Ureter (tissue), 1 donor: ENCODE results near the gene PYCR2. TPM values are rescaled to one million over a fixed set of nuclear protein-coding genes. Genes with fewer than 3 reads are reported as not detected.
"Not testable (repeated sequence)": the region's sequence is repeated elsewhere in the genome, so short reads cannot be mapped to it uniquely, and the experiment has no call there.

ENCODE experiments used
- DNase-seq: peaks from one replicate; pipeline ENCODE4 v3.0.0-alpha.2; 2020; ENCODE audit warnings: low spot score
- total RNA-seq: library from RNA; stranded (reverse); gene quantifications from one replicate; pipeline ENCODE4 v1.2.4, GENCODE V29; 2023
- donor health status: DM: yes; HTN: yes; CAD: no.

PYCR2 gene
- total RNA-seq = 106 TPM

- peak; percentile 96 for DNase-seq
Measured at GRCh38 chr1:225923692-225924555, at the start of gene PYCR2. TSS of gene PYCR2 (minus strand) at chr1:225924250. CDS start at chr1:225924110, 140 bp downstream.

DNA sequence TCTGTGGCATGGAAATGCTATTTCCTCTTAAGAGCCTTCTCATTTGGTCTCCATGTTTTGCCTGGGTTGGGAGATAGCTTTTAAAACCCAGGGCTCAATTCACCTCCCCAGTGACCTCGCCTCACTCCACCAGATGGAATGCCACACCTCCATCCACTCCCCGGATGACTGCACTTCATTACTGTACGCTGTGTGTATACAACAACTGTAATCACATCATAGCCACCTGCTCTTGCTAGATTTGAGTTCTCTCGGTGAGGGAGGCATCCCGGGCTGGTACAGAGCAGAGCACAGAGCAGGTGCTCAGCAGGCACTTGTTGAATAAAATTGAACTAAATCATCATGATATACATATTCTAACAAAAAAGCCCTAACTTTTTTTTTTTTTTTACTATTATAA is 49.1 kb upstream of the PYCR2 start:
- DNase-seq = no peak

DNA sequence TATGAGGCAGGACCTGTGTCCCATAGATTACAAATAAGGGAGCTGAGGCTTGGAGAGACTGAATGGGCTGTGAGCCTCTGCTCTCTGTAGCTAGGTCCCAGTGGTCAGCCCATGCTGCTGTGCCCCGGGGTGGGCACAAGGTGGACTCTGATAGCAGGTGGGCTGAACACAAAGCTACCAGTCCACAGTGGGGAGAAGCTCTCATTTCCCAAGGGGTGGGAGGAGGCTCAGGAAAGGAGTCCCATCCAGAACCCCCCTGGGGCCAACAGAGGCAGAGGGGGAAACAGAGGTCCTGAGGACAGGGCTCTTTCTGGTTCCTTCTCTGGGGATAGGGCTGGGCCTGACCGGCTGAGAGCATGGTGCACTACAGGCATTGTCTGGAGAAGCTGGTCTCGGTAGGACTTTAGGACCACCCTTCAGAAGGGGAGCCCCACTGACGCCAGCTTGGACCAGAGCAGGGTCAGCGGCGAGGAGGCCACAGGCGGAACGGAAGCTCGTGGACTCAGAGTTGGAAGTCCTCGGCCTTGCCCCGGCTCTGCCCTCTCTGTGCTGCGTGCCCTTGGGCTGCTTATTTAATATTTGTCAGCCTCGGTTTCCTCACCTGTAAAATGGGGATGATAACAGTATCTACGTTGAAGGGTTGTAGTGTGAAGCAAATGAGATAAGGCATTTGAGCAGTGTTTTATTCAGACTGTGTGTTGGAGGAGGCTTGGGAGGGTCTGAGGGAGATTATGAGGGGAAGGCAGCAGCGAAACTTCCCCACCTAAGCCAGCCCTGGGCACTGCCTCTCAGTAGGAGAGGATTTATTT is 48.5 kb upstream of the PYCR2 start:
- DNase-seq = no peak

DNA sequence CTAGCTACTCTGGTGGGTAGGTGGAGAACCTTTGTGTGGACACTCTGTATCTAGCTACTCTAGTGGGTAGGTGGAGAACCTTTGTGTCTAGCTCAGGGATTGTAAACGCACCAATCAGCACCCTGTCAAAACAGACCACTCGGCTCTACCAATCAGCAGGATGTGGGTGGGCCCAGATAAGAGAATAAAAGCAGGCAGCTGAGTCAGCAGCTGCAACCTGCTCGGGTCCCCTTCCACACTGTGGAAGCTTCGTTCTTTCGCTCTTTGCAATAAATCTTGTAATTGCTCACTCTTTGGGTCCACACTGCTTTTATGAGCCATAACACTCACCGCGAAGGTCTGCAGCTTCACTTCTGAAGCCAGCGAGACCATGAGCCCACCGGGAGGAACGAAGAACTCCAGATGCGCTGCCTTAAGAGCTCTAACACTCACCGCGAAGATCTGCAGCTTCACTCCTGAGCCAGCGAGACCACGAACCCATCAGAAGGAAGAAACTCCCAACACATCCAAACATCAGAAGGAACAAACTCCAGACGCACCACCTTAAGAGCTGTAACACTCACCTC is 46.6 kb upstream of the PYCR2 start:
- DNase-seq = not testable (repeated sequence)

DNA sequence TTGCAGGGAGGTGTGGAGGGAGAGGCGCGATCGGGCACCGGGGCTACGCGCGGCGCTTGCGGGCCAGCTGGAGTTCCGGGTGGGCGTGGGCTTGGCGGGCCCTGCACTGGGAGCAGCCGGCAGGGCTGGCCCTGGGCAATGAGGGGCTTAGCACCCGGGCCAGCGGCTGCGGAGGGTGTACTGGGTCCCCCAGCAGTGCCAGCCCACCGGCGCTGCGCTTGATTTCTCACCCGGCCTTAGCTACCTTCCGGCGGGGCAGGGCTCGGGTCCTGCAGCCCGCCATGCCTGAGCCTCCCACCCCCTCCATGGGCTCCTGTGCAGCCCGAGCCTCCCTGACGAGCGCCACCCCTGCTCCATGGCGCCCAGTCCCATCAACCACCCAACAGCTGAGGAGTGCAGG is 45.7 kb upstream of the PYCR2 start:
- not testable (repeated sequence) for DNase-seq

DNA sequence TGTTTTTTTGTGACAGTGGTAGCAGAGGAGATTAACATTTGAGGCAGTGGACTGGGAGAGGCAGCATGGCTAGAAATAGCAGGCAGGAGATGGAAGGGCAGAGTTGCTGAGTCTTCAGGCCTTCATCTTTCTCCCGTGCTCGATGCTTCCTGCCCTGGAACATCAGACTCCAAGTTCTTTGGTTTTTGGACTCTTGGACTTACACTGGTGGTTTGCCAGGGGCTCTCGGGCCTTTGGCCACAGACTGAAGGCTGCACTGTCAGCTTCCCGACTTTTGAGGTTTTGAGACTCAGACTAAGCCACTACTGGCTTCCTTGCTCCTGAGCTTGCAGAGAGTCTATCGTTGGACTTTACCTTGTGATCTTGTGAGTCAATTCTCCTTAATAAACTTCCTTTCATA is 41.2 kb upstream of the PYCR2 start:
- no peak for DNase-seq

DNA sequence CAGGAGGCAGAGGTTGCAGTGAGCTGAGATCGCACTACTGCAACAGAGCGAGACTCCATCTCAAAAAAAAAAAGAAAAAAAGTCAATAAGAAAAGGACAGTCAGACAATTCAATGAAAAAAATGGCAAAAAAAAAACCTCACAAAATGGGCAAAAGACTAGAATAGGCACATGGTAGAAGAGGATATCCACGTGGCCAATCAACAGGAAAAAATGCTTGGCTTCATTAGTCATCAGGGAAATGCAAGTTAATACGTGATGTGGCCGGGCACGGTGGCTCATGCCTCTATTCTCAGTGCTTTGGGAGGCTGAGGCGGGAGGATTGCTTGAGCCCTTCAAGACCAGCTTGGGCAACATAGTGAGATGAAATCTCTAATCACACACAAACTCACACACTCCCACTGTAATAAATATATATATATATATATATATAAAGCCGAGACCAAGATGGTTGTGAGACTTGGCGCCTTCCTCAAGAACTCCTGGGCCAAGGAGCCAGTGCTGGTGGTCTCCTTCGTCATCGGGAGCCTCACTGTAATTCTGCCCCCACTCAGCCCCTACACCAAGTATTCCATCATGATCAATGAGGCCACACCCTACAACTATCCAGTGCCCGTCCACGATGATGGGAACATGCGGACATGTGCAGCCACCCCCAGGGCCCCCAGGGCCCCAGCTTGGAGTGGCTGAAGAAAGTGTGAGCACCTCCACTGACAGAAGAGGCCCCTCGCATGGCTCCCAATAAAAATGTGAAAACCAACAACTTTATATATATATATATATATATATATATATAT is 39.9 kb upstream of the PYCR2 start:
- no peak for DNase-seq

DNA sequence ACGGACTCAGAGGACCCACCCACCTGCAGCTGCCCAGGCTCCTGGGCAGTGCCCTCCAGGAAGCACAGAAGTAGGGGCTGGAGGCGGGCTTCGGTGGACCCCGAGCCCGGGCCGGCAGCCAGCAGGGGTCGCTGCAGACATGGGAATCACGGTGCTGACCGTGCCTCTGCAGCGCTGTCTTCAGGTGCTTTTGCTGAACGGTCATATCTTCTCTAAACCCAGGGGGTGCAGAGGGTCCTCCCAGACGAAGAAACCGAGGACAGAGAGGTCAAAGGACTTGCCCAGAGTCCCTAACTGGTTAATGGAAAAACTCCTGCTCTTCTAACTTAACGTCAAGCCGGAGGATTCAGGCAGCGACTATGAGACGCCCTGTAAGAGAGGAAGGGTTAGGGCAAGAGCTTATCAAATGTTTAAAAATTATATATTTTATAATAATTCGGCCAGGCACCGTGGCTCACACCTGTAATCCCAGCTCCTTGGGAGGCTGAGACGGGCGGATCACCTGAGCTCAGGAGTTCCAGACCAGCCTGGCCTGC is 38.5 kb upstream of the PYCR2 start:
- DNase-seq = no peak

GRCh38 chr1:225961659-225962439 is 37.8 kb upstream of the PYCR2 start:
- no peak for DNase-seq

- no peak for DNase-seq
Measured at GRCh38 chr1:225958041-225958440, 34.0 kb upstream of the PYCR2 start.

GRCh38 chr1:225954753-225955152 is 30.7 kb upstream of the PYCR2 start:
- DNase-seq = no peak

GRCh38 chr1:225953315-225953714 is 29.3 kb upstream of the PYCR2 start:
- no peak for DNase-seq

- DNase-seq = no peak
Measured at GRCh38 chr1:225950905-225951497, 27.0 kb upstream of the PYCR2 start.

DNA sequence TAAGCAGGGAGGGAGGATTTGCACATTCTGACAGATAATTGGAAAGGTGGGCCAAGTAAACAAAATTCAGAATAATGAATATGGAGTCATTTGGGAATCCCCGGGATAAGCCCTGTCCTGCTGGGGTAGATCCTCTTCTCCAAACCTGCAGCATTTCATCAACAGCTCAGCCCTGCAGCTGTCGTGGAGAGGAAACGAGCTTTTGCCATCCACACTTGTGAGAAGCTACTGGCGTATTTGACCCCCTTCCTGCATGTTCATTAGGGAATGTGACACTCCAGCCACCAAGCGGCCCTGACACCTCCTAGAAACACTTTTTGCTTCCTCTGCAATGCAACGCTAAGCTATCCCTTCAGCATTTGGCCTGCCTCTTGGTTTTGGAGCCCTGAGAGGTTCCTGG is 25.0 kb upstream of the PYCR2 start:
- DNase-seq = no peak

- DNase-seq = no peak
Measured at GRCh38 chr1:225946803-225947202, 22.8 kb upstream of the PYCR2 start.

DNA sequence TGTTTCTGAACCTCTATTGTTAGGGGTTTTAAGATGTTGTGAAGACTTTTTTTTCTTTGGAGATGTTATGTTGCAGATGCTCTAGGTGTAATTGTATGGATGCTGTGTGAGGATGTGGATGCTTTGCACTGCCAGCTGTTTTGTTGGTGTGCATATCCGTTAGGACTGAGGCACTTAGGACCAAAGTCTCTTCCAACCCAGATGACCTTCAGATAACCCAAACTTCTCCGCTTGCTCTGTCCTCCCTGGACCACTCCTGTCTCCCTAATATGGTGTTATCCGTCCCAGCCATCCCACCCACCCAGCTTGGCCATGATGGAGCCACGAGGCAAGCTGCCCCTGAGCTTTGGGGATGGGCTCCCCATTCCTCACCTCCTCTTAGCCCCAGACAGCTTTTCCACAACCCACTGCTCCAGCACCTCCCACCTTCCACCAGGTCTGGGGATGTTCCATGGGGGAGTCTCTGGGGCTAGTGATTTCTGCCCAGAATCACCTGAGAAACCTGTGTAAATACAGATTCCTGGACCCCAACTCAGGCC is 22.1 kb upstream of the PYCR2 start:
- no peak for DNase-seq

GRCh38 chr1:225945564-225945963 is 21.5 kb upstream of the PYCR2 start:
- DNase-seq = no peak

- no peak for DNase-seq
Measured at GRCh38 chr1:225944951-225945350, 20.9 kb upstream of the PYCR2 start.

- DNase-seq = no peak
Measured at GRCh38 chr1:225944387-225944786, 20.3 kb upstream of the PYCR2 start.

DNA sequence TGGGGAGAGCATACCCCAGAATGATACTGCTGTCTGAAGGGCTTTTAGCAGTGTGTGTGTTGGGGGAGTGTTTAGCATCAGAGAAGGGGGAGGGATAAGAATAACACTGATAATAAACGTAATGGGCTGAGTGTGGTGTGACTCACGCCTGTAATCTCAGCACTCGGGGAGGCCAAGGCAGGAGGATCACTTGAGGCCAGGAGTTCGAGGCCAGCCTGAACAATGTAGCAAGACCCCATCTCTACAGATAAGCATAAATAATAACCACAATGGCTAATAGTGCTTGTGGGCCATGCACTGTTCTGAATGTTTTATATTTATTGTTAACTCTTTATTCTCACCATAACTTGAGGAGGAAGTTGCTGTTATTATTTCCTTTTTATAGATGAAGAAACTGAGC is 19.5 kb upstream of the PYCR2 start:
- no peak for DNase-seq
